Upper lobe of left lung (tissue), 6 donors: ENCODE measurements around the gene CENPP. TPM values are rescaled to one million over a fixed set of nuclear protein-coding genes. Genes with fewer than 3 reads are reported as not detected.
A peak's percentile ranks its signal among the peaks of the same experiment; 100 is the strongest.

ENCODE experiments used
- ATAC-seq, 2 donors: fragments of 200-7000 bp; cut with Tn5 transposase; one replicate each; pipeline ENCODE4 v1.9.1; 2022; ENCODE audit warnings: mild to moderate bottlenecking in 2 of 2, moderate library complexity in 2 of 2; ENCODE audit not compliant: low FRiP score in 2 of 2
- DNase-seq, 2 donors: peaks; one replicate each; pipeline ENCODE4 v3.0.0-alpha.2; 2019 to 2020
- H3K27ac ChIP-seq, 4 donors: fragments of 200-600 bp; sonication (generic); one replicate each; pipeline ENCODE4 v1.5.1; 2016 to 2019
- H3K27me3 ChIP-seq, 4 donors: fragments of 200-600 bp; sonication (generic); one replicate each; pipeline ENCODE4 v1.5.1; 2017 to 2019
- H3K36me3 ChIP-seq, 4 donors: fragments of 200-600 bp; sonication (generic); one replicate each; pipeline ENCODE4 v1.5.1; 2016 to 2019
- H3K4me1 ChIP-seq, 4 donors: fragments of 200-600 bp; sonication (generic); one replicate each; pipeline ENCODE4 v1.5.1; 2018 to 2019
- H3K4me3 ChIP-seq, 4 donors: fragments of 200-600 bp; sonication (generic); one replicate each; pipeline ENCODE4 v1.5.1; 2017 to 2019; ENCODE audit warnings: mild to moderate bottlenecking in 2 of 4, moderate library complexity in 1 of 4
- H3K9me3 ChIP-seq, 4 donors: fragments of 200-600 bp; sonication (generic); one replicate each; pipeline ENCODE4 v1.5.1; 2018 to 2019
- CTCF ChIP-seq, 6 experiments: fragments of 450-650 bp in 4 of 6; fragments of 200-600 bp in 2 of 6; sonication (generic) in 2 of 6; IDR thresholded peaks; one replicate each; pipeline ENCODE4 v1.5.1; 2016 to 2019; ENCODE audit warnings: antibody characterized with exemption in 6 of 6
- EP300 ChIP-seq, 4 donors: sonication (generic); formaldehyde crosslinking; IDR thresholded peaks; one replicate each; pipeline ENCODE4 v1.5.1; 2017; ENCODE audit warnings: antibody characterized with exemption in 4 of 4, control low read depth in 2 of 4
- POLR2A ChIP-seq, 4 donors: fragments of 450-650 bp; IDR thresholded peaks; one replicate each; pipeline ENCODE4 v1.5.1; 2016 to 2017; ENCODE audit warnings: antibody characterized with exemption in 4 of 4, mild to moderate bottlenecking in 2 of 4
- POLR2AphosphoS5 ChIP-seq, 2 donors: sonication (generic); formaldehyde crosslinking; IDR thresholded peaks; one replicate each; pipeline ENCODE4 v1.5.1; 2017; ENCODE audit warnings: antibody characterized with exemption in 2 of 2
- WGBS, 2 donors: methylation state at CpG; one replicate each; pipeline ENCODE4 v1.1.5; 2017 to 2018; 5-methylcytosine and 5-hydroxymethylcytosine counted together
- total RNA-seq, 6 donors: library from RNA; depleted of rRNA in 4 of 6; stranded (reverse); fragments of >200 nt in 4 of 6; gene quantifications; one replicate each; pipeline versions ENCODE4 v1.1.0 to v1.2.1, GENCODE V29; 2016 to 2021
- donor health status: DM: no; HTN: no; CAD: no; lungs with moderate emphysema.
- donor health status: DM: no; HTN: yes; CAD: no; lungs with severe emphysema.

CENPP gene
- total RNA-seq, 6 donors from 2014 or later, result 2.9 to 17.8 (median 4.9) TPM

GRCh38 chr9:92633614-92634278 lies 308.0 kb downstream of the CENPP start:
- Histone ChIP-seq H3K36me3 (peaks cover 11 to 76% (median 63%) of the 10 kb centered on the region in 4 donors), H3K4me3 (no peak overlapping the region), H3K27me3 (no peaks in the 10 kb centered on the region), H3K27ac (no peak overlapping the region), H3K9me3 (no peaks in the 10 kb centered on the region), H3K4me1 (peaks cover 0 to 6% (median 0%) of the 10 kb centered on the region in 4 donors)
- no peak for TF ChIP-seq CTCF (IDR thresholded peaks at IDR 0.05)
- no peak for TF ChIP-seq EP300 (IDR thresholded peaks at IDR 0.05)
- no peak for TF ChIP-seq POLR2A (IDR thresholded peaks at IDR 0.05)
- no peak for TF ChIP-seq POLR2AphosphoS5 (IDR thresholded peaks at IDR 0.05)
- WGBS, 2 donors, result 97 to 100% methylated on average over 8 to 9 of the region's 9 CpGs
- DNase-seq (peak in 1 of 2 donors; percentile 41), ATAC-seq (no peak)

- H3K36me3 ChIP-seq, result peaks cover 11 to 86% (median 74%) of the 10 kb centered on the region in 4 donors
- peak; percentile 73 to 94 for ATAC-seq
- H3K4me1 ChIP-seq, result peaks cover 0 to 6% (median 0%) of the 10 kb centered on the region in 4 donors
These were observed 309.2 kb downstream of the CENPP start for GRCh38 chr9:92634712-92635605.

GRCh38 chr9:92635760-92636159 lies 310.0 kb downstream of the CENPP start:
- 89 to 98% methylated on average over 4 of the region's 4 CpGs for WGBS, 2 donors
- H3K36me3 ChIP-seq, result peaks cover 11 to 91% (median 81%) of the 10 kb centered on the region in 4 donors
- DNase-seq, result no peak
- H3K27ac ChIP-seq, result no peak overlapping the region
- H3K27me3 ChIP-seq, result no peaks in the 10 kb centered on the region
- TF ChIP-seq POLR2AphosphoS5 (IDR thresholded peaks at IDR 0.05), result no peak
- TF ChIP-seq POLR2A (IDR thresholded peaks at IDR 0.05), result no peak
- TF ChIP-seq EP300 (IDR thresholded peaks at IDR 0.05), result no peak
- no peak for TF ChIP-seq CTCF (IDR thresholded peaks at IDR 0.05)
- H3K9me3 ChIP-seq, result no peaks in the 10 kb centered on the region
- peaks cover 0 to 6% (median 0%) of the 10 kb centered on the region in 4 donors for H3K4me1 ChIP-seq
- no peak for ATAC-seq
- H3K4me3 ChIP-seq, result no peak overlapping the region

More at GRCh38 chr9:92634712-92635605, 309.2 kb downstream of the CENPP start:
- Histone ChIP-seq H3K9me3 (no peaks in the 10 kb centered on the region), H3K4me3 (no peak overlapping the region), H3K27ac (no peak overlapping the region), H3K27me3 (no peaks in the 10 kb centered on the region)
- WGBS, 2 donors, result 70 to 76% methylated on average over 33 to 34 of the region's 35 CpGs
- peak; percentile 54 to 69 for DNase-seq
- no peak for TF ChIP-seq POLR2A (IDR thresholded peaks at IDR 0.05)
- TF ChIP-seq POLR2AphosphoS5 (IDR thresholded peaks at IDR 0.05), result peak in 1 of 2 donors; percentile 5
- TF ChIP-seq CTCF (IDR thresholded peaks at IDR 0.05), result peak; percentile 67 to 88 (median 76)
- TF ChIP-seq EP300 (IDR thresholded peaks at IDR 0.05), result no peak

GRCh38 chr9:92636627-92637026 lies 310.9 kb downstream of the CENPP start:
- no peaks in the 10 kb centered on the region for H3K27me3 ChIP-seq
- ATAC-seq (no peak), DNase-seq (no peak)
- TF ChIP-seq POLR2A (IDR thresholded peaks at IDR 0.05) (no peak), CTCF (IDR thresholded peaks at IDR 0.05) (no peak), POLR2AphosphoS5 (IDR thresholded peaks at IDR 0.05) (no peak), EP300 (IDR thresholded peaks at IDR 0.05) (no peak)
- H3K4me3 ChIP-seq, result no peak overlapping the region
- peaks cover 11 to 95% (median 83%) of the 10 kb centered on the region in 4 donors for H3K36me3 ChIP-seq
- H3K9me3 ChIP-seq, result no peaks in the 10 kb centered on the region
- 82 to 85% methylated on average over 3 of the region's 3 CpGs for WGBS, 2 donors
- H3K4me1 ChIP-seq, result peaks cover 0 to 6% (median 0%) of the 10 kb centered on the region in 4 donors
- H3K27ac ChIP-seq, result no peak overlapping the region
